Fibroblast of mammary gland (primary cell): ENCODE results near the gene ELAVL3.

Experiments used
- DNase-seq: peaks from one replicate; pipeline ENCODE4 v3.0.0-alpha.2; 2010; ENCODE audit warnings: low read depth
- H3K4me3 ChIP-seq: 2 replicates; pipeline ENCODE4 v1.5.1; 2011; ENCODE audit warnings: low read depth, mild to moderate bottlenecking, low read length, moderate library complexity; ENCODE audit not compliant: control insufficient read depth
- CTCF ChIP-seq: conservative IDR thresholded peaks from 2 replicates; pipeline ENCODE4 v1.5.1; 2011; ENCODE audit warnings: low read depth, low read length, inconsistent platforms; ENCODE audit not compliant: control insufficient read depth, insufficient read depth

Gene ELAVL3

GRCh38 chr19:11489378-11489777, 8.5 kb upstream of the ELAVL3 start:
- DNase-seq: no peak
- no peak for TF ChIP-seq CTCF
- no peak overlapping the region for H3K4me3 ChIP-seq

- DNase-seq: no peak
- TF ChIP-seq CTCF: no peak
- no peak overlapping the region for H3K4me3 ChIP-seq
These were observed 6.0 kb upstream of the ELAVL3 start for GRCh38 chr19:11486661-11487503.

- H3K4me3 ChIP-seq: no peak overlapping the region
- no peak for TF ChIP-seq CTCF
- DNase-seq: no peak
These were observed 4.5 kb upstream of the ELAVL3 start for GRCh38 chr19:11485245-11485837.

- TF ChIP-seq CTCF: no peak
- DNase-seq: no peak
- no peak overlapping the region for H3K4me3 ChIP-seq
These were observed 2.7 kb upstream of the ELAVL3 start for GRCh38 chr19:11483366-11484111.

- DNase-seq: peak; percentile 70
- H3K4me3 ChIP-seq: peak overlapping the region; percentile 21
- TF ChIP-seq CTCF: peak; percentile 44
These were observed 1.7 kb upstream of the ELAVL3 start for GRCh38 chr19:11482384-11483050.
